MM.1S (cell line): ENCODE data around the gene GARIN5A.

ENCODE experiments used
- DNase-seq: peaks from one replicate; pipeline ENCODE4 v3.0.0-alpha.2; 2015
- H2AFZ ChIP-seq: fragments of 300-600 bp; sonication (generic); 2 replicates; pipeline ENCODE4 v1.6.0; 2016; ENCODE audit warnings: antibody characterized with exemption, low read length
- H3F3A ChIP-seq: fragments of 300-600 bp; sonication (generic); 2 replicates; pipeline ENCODE4 v1.6.1; 2016; ENCODE audit warnings: mild to moderate bottlenecking, antibody characterized with exemption, low read length, moderate library complexity, mixed read lengths; ENCODE audit not compliant: insufficient read depth
- H3K27ac ChIP-seq: fragments of 300-600 bp; sonication (generic); 2 replicates; pipeline ENCODE4 v1.5.1; 2016; ENCODE audit warnings: mild to moderate bottlenecking, low read length
- H3K27me3 ChIP-seq: fragments of 300-600 bp; sonication (generic); replicated peaks from 2 replicates; pipeline ENCODE4 v1.6.0; 2016; ENCODE audit warnings: low read length; ENCODE audit not compliant: insufficient read depth
- H3K36me3 ChIP-seq: fragments of 300-600 bp; sonication (generic); replicated peaks from 2 replicates; pipeline ENCODE4 v1.6.1; 2016; ENCODE audit warnings: mild to moderate bottlenecking, low read length, mixed read lengths; ENCODE audit not compliant: insufficient read depth
- H3K4me1 ChIP-seq: fragments of 300-600 bp; sonication (generic); 2 replicates; pipeline ENCODE4 v1.6.1; 2016; ENCODE audit warnings: low read length, mixed read lengths
- H3K4me2 ChIP-seq: fragments of 300-600 bp; sonication (generic); 2 replicates; pipeline ENCODE4 v1.6.0; 2016; ENCODE audit warnings: low read depth, low read length
- H3K4me3 ChIP-seq: fragments of 300-600 bp; sonication (generic); 2 replicates; pipeline ENCODE4 v1.5.1; 2016; ENCODE audit warnings: low read length, mixed read lengths
- H3K79me2 ChIP-seq: fragments of 300-600 bp; sonication (generic); 2 replicates; pipeline ENCODE4 v1.6.1; 2016; ENCODE audit warnings: mixed run types, low read length, mixed read lengths
- H3K9ac ChIP-seq: fragments of 300-600 bp; sonication (generic); 2 replicates; pipeline ENCODE4 v1.6.1; 2016; ENCODE audit warnings: low read length, mixed read lengths
- H3K9me2 ChIP-seq: fragments of 300-600 bp; sonication (generic); replicated peaks from 2 replicates; pipeline ENCODE4 v1.6.1; 2016; ENCODE audit warnings: mild to moderate bottlenecking, low read length, mixed read lengths; ENCODE audit not compliant: insufficient read depth
- H3K9me3 ChIP-seq: fragments of 300-600 bp; sonication (generic); replicated peaks from 2 replicates; pipeline ENCODE4 v1.6.1; 2016; ENCODE audit warnings: mild to moderate bottlenecking, low read length, mixed read lengths; ENCODE audit not compliant: insufficient read depth
- H4K20me1 ChIP-seq: fragments of 300-600 bp; sonication (generic); 2 replicates; pipeline ENCODE4 v1.6.1; 2016; ENCODE audit warnings: mild to moderate bottlenecking, low read length, moderate library complexity, mixed read lengths; ENCODE audit not compliant: insufficient read depth
- CTCF ChIP-seq: fragments of 300-600 bp; sonication (generic); IDR thresholded peaks from 2 replicates; pipeline ENCODE4 v1.5.1; 2016; ENCODE audit warnings: antibody characterized with exemption, low read length, mixed read lengths
- EZH2 ChIP-seq: fragments of 300-600 bp; sonication (generic); optimal IDR thresholded peaks from 2 replicates; pipeline ENCODE3; 2017; ENCODE audit warnings: low read depth, mild to moderate bottlenecking, antibody characterized with exemption, low read length, mixed read lengths
- EZH2phosphoT487 ChIP-seq: fragments of 300-600 bp; sonication (generic); IDR thresholded peaks from 2 replicates; pipeline ENCODE4 v1.6.1; 2018; ENCODE audit warnings: antibody characterized with exemption, low read length

The GARIN5A gene

GRCh38 chr19:50479761-50480251 is 3.2 kb upstream of the GARIN5A start:
- peaks cover 5% of the 10 kb centered on the region; the same call in 1 of the 2 replicates for H3F3A ChIP-seq
- no peaks in the 10 kb centered on the region for H3K27me3 ChIP-seq
- no peak overlapping the region for H3K27ac ChIP-seq
- H3K4me1 ChIP-seq: no peaks in the 10 kb centered on the region
- H3K9me3 ChIP-seq: no peaks in the 10 kb centered on the region
- TF ChIP-seq CTCF: no peak
- no peak overlapping the region for H3K4me2 ChIP-seq
- H4K20me1 ChIP-seq: peaks cover 3% of the 10 kb centered on the region; the same call in 1 of the 2 replicates
- H3K9me2 ChIP-seq: no peaks in the 10 kb centered on the region
- H3K9ac ChIP-seq: no peak overlapping the region
- 0 out of 2 replicates have a peak, but pooled peaks cover 5% of the 10 kb centered on the region for H3K36me3 ChIP-seq
- no peak for DNase-seq
- peaks cover 31% of the 10 kb centered on the region for H3K79me2 ChIP-seq
- H2AFZ ChIP-seq: no peak overlapping the region
- H3K4me3 ChIP-seq: no peak overlapping the region

GRCh38 chr19:50478901-50479715 is 2.5 kb upstream of the GARIN5A start:
- no peak overlapping the region for H3K9ac ChIP-seq

GRCh38 chr19:50477751-50478515 is 1.3 kb upstream of the GARIN5A start:
- peaks cover 31% of the 10 kb centered on the region for H3K79me2 ChIP-seq
- no peaks in the 10 kb centered on the region for H3K4me1 ChIP-seq
- H3K27ac ChIP-seq: no peak overlapping the region
- H3K9me2 ChIP-seq: no peaks in the 10 kb centered on the region
- H3K9me3 ChIP-seq: no peaks in the 10 kb centered on the region
- H3K9ac ChIP-seq: no peak overlapping the region
- H3K4me2 ChIP-seq: peak overlapping the region; percentile 43; the same call in 1 of the 2 replicates
- peaks cover 4% of the 10 kb centered on the region; the same call in 1 of the 2 replicates for H3K27me3 ChIP-seq
- H3F3A ChIP-seq: peaks cover 5% of the 10 kb centered on the region; the same call in 1 of the 2 replicates
- no peak for DNase-seq
- H4K20me1 ChIP-seq: peaks cover 3% of the 10 kb centered on the region; the same call in 1 of the 2 replicates
- 0 out of 2 replicates have a peak, but pooled peaks cover 2% of the 10 kb centered on the region for H3K36me3 ChIP-seq
- H2AFZ ChIP-seq: no peak overlapping the region
- TF ChIP-seq EZH2: no peak
- no peak overlapping the region for H3K4me3 ChIP-seq

More at GRCh38 chr19:50478901-50479715, 2.5 kb upstream of the GARIN5A start:
- Histone ChIP-seq H3K27ac (no peak overlapping the region), H3K79me2 (peaks cover 31% of the 10 kb centered on the region), H3K36me3 (0 out of 2 replicates have a peak, but pooled peaks cover 5% of the 10 kb centered on the region), H3K9me3 (no peaks in the 10 kb centered on the region), H3K4me2 (no peak overlapping the region), H3K4me3 (no peak overlapping the region), H2AFZ (no peak overlapping the region), H3K27me3 (no peaks in the 10 kb centered on the region), H3K4me1 (no peaks in the 10 kb centered on the region), H3F3A (peaks cover 5% of the 10 kb centered on the region; the same call in 1 of the 2 replicates), H3K9me2 (no peaks in the 10 kb centered on the region), H4K20me1 (peaks cover 3% of the 10 kb centered on the region; the same call in 1 of the 2 replicates)
- TF ChIP-seq EZH2phosphoT487: no peak
- peak; percentile 47 for TF ChIP-seq CTCF
- no peak for DNase-seq
